ENCODE data around the gene GNAO1. TPM values are rescaled to one million over a fixed set of nuclear protein-coding genes. Genes with fewer than 3 reads are reported as not detected.
A peak's percentile ranks its signal among the peaks of the same experiment; 100 is the strongest.

GNAO1 gene
- total and polyA plus RNA-seq, 2 of the 13 experiments (the other 11 are each of a cell fraction or from before 2014, with no cell fraction given) = not detected

GRCh38 chr16:56382459-56382858 is 191.2 kb downstream of the GNAO1 start:
- Histone ChIP-seq H3K36me3 (replicated peaks in 1 of 2; ENCODE audit: control insufficient read depth in 1 of 2, insufficient read depth in 2 of 2, low read length in 2 of 2) (peaks cover 18 to 69% of the 10 kb centered on the region in 2 experiments), H3K4me3 (replicated peaks in 1 of 3; ENCODE audit: insufficient read depth in 1 of 3, low read depth in 2 of 3, low read length in 3 of 3) (no peak overlapping the region), H2AFZ (ENCODE audit: low read length) (no peak overlapping the region), H3K27me3 (ENCODE audit: control insufficient read depth in 1 of 2, insufficient read depth in 2 of 2, low read length in 2 of 2) (no peaks in the 10 kb centered on the region), H3K79me2 (ENCODE audit: insufficient read depth, low read length) (no peaks in the 10 kb centered on the region), H3K4me2 (ENCODE audit: low read depth, low read length) (peak overlapping the region; percentile 18; the same call in 1 of the 2 replicates), H4K20me1 (ENCODE audit: insufficient read depth, low read length) (no peaks in the 10 kb centered on the region), H3K9me3 (ENCODE audit: low read length) (peaks cover 13% of the 10 kb centered on the region), H3K27ac (ENCODE audit: extremely low read length, insufficient read depth, low read length) (peak overlapping the region; percentile 38), H3K4me1 (ENCODE audit: insufficient read depth, low read length) (peaks cover 29% of the 10 kb centered on the region), H3K9ac (ENCODE audit: insufficient read depth, low read depth, low read length) (no peak overlapping the region)
- ATAC-seq (peak; percentile 93), DNase-seq (ENCODE audit: low spot score) (peak; percentile 86), FAIRE-seq (peak; percentile 98)
- POLR2A ChIA-PET = interaction anchor here (1.3 to 1.6 kb wide), 3 partner anchors 25 to 69 kb away, joined by 4 to 6 read pairs (median 5); partner anchors contain the start of genes NUDT21 and OGFOD1
- no TSS peak for BruUV-seq (replicated peaks)
- intact Hi-C loops (cut with micrococcal nuclease; ENCODE audit: unreplicated experiment) = loop anchor here (2.0 to 5.0 kb wide), 2 partner anchors 50 to 70 kb away; partner anchors contain the start of genes NUDT21 and OGFOD1
- 34% methylated on average over 4 of the region's 4 CpGs for WGBS (ENCODE audit: low lambda C conversion rate)
- in situ Hi-C loops (cut with HindIII; ENCODE audit: extremely low pct_ligation_motif_present, low pct_unique_long_range_greater_than_20kb) = no loop called here
- CTCF ChIA-PET (ENCODE audit: low intra/inter-chr PET ratio, low total read pairs) = no interaction called here
- TF ChIP-seq RBM39 (IDR thresholded peaks at IDR 0.05; ENCODE audit: low read depth, low read length, poor library complexity, severe bottlenecking) (no peak), MYC (CRISPR knock-in tag; IDR thresholded peaks at IDR 0.05; ENCODE audit: borderline replicate concordance) (peak; percentile 56; the same call in 1 of the 2 replicates), SMC3 (IDR thresholded peaks at IDR 0.05; ENCODE audit: low read length) (peak; percentile 34; the same call in 1 of the 2 replicates), NRL (CRISPR knock-in tag; IDR thresholded peaks at IDR 0.05; ENCODE audit: borderline replicate concordance) (no peak), ZNF441 (CRISPR knock-in tag; IDR thresholded peaks at IDR 0.05; ENCODE audit: borderline replicate concordance) (no peak), ZNF350 (CRISPR knock-in tag; IDR thresholded peaks at IDR 0.05; ENCODE audit: borderline replicate concordance, low read depth) (no peak), REXO4 (CRISPR knock-in tag; IDR thresholded peaks at IDR 0.05; ENCODE audit: borderline replicate concordance) (no peak), HDAC2 (CRISPR knock-in tag; IDR thresholded peaks at IDR 0.05) (0 out of 2 replicates have a peak, but pooled peaks have one; percentile 26), DZIP1 (CRISPR knock-in tag; IDR thresholded peaks at IDR 0.05) (no peak), NCOA1 (CRISPR knock-in tag; IDR thresholded peaks at IDR 0.05) (no peak), PITX1 (CRISPR knock-in tag; IDR thresholded peaks at IDR 0.05) (no peak), HOXA3 (CRISPR knock-in tag; IDR thresholded peaks at IDR 0.05) (0 out of 2 replicates have a peak, but pooled peaks have one; percentile 22), ISX (CRISPR knock-in tag; conservative IDR thresholded peaks at IDR 0.05) (no peak)
- TF ChIP-seq, protein P1, sequence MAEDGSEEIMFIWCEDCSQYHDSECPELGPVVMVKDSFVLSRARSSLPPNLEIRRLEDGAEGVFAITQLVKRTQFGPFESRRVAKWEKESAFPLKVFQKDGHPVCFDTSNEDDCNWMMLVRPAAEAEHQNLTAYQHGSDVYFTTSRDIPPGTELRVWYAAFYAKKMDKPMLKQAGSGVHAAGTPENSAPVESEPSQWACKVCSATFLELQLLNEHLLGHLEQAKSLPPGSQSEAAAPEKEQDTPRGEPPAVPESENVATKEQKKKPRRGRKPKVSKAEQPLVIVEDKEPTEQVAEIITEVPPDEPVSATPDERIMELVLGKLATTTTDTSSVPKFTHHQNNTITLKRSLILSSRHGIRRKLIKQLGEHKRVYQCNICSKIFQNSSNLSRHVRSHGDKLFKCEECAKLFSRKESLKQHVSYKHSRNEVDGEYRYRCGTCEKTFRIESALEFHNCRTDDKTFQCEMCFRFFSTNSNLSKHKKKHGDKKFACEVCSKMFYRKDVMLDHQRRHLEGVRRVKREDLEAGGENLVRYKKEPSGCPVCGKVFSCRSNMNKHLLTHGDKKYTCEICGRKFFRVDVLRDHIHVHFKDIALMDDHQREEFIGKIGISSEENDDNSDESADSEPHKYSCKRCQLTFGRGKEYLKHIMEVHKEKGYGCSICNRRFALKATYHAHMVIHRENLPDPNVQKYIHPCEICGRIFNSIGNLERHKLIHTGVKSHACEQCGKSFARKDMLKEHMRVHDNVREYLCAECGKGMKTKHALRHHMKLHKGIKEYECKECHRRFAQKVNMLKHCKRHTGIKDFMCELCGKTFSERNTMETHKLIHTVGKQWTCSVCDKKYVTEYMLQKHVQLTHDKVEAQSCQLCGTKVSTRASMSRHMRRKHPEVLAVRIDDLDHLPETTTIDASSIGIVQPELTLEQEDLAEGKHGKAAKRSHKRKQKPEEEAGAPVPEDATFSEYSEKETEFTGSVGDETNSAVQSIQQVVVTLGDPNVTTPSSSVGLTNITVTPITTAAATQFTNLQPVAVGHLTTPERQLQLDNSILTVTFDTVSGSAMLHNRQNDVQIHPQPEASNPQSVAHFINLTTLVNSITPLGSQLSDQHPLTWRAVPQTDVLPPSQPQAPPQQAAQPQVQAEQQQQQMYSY (CRISPR knock-in tag; IDR thresholded peaks at IDR 0.05) = no peak
- TF ChIP-seq, protein P2, sequence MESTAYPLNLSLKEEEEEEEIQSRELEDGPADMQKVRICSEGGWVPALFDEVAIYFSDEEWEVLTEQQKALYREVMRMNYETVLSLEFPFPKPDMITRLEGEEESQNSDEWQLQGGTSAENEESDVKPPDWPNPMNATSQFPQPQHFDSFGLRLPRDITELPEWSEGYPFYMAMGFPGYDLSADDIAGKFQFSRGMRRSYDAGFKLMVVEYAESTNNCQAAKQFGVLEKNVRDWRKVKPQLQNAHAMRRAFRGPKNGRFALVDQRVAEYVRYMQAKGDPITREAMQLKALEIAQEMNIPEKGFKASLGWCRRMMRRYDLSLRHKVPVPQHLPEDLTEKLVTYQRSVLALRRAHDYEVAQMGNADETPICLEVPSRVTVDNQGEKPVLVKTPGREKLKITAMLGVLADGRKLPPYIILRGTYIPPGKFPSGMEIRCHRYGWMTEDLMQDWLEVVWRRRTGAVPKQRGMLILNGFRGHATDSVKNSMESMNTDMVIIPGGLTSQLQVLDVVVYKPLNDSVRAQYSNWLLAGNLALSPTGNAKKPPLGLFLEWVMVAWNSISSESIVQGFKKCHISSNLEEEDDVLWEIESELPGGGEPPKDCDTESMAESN (CRISPR knock-in tag; conservative IDR thresholded peaks at IDR 0.05) = peak; percentile 73; the same call in 1 of the 2 replicates

Measured in HepG2 (cell line).